ENCODE data around the gene AOAH. TPM values are rescaled to one million over a fixed set of nuclear protein-coding genes. Genes with fewer than 3 reads are reported as not detected.

AOAH gene
- total RNA-seq, 1 donor from 2014 or later = 0.28 TPM

DNA sequence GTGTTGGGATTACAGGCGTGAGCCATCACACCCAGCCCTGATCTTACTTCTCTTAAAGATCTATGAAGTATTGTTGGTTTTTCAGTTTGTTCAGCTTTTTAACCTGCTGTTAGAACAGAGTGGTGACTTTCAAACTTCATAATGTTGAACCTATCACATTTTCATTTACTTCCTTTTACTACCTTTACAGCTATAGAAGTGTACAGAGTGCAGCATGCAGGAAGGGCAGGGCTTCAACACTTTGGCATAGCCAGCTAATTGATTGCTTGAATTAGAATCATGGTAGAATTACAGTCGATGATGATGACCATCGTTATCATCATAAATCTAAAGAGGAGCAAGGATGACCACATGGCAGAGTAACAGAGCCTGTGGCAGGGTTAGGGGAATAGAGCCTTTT, 55.5 kb downstream of the AOAH start:
- H3K27me3 Mint-ChIP-seq (ENCODE audit: unreplicated experiment) = no peaks in the 10 kb centered on the region
- no peak overlapping the region for H3K27ac Mint-ChIP-seq (ENCODE audit: unreplicated experiment)
- H3K36me3 Mint-ChIP-seq (ENCODE audit: low read depth, unreplicated experiment) = no peaks in the 10 kb centered on the region
- TF ChIP-seq, protein P1, sequence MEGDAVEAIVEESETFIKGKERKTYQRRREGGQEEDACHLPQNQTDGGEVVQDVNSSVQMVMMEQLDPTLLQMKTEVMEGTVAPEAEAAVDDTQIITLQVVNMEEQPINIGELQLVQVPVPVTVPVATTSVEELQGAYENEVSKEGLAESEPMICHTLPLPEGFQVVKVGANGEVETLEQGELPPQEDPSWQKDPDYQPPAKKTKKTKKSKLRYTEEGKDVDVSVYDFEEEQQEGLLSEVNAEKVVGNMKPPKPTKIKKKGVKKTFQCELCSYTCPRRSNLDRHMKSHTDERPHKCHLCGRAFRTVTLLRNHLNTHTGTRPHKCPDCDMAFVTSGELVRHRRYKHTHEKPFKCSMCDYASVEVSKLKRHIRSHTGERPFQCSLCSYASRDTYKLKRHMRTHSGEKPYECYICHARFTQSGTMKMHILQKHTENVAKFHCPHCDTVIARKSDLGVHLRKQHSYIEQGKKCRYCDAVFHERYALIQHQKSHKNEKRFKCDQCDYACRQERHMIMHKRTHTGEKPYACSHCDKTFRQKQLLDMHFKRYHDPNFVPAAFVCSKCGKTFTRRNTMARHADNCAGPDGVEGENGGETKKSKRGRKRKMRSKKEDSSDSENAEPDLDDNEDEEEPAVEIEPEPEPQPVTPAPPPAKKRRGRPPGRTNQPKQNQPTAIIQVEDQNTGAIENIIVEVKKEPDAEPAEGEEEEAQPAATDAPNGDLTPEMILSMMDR (IDR thresholded peaks at IDR 0.05; ENCODE audit: unreplicated experiment) = no peak
- no peak for DNase-seq (ENCODE audit: low spot score)
- H3K9me3 Mint-ChIP-seq (ENCODE audit: unreplicated experiment) = no peaks in the 10 kb centered on the region
- H3K4me1 Mint-ChIP-seq (ENCODE audit: unreplicated experiment) = peaks cover 2% of the 10 kb centered on the region
- H3K4me3 Mint-ChIP-seq (ENCODE audit: unreplicated experiment) = no peak overlapping the region

DNA sequence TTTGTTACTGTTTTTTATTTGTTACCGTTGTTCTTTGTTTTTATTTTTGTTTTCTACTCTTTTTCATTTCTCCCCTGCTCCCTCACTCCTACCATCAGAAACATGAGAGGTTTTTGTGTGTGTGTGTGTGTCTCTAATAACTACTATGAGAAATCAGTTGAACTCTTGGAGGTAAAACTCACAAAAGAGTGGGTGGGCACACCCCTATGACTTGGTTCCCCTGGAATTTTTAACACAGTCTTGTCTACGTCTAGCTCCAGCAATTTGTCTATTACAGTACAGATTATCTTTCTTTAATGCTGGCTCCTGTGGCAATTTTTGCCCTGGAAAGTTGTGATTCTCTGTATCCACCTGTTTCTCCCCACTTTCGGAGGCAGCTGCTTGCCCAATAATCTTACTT, 56.2 kb downstream of the AOAH start:
- TF ChIP-seq, protein P1 (IDR thresholded peaks at IDR 0.05; ENCODE audit: unreplicated experiment) = no peak

DNA sequence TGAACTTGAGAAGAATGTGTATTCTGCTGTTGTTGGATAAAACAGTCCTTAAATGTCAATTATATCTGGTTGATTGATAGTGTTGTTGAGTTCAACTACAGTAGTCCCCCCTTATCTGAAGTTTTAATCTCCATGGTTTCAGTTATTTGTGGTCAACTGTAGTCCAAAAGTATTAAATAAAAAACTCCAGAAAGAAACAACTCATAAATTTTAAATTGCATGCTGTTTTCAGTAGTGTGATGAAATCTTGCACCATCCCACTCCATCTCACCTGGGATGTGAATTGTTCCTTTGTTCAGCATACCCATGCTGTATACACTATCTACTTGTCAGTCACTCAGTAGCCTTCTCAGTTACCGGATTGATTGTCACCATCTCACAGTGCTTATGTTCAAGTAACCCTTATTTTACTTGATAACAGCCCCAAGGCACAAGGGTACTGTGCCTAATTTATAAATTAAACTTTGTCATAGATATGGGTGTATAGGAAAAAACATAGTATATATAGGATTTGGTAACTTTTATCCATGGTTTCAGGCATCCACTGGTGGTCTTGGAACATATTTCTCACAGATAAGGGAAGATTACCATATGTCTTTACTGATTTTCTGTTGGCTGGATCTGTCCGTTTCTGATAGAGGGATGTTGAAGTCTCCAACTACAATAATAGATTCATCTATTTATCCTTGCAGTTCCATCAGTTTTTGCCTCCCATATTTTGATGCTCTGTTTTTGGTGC, 57.1 kb downstream of the AOAH start:
- no peaks in the 10 kb centered on the region for H3K27me3 Mint-ChIP-seq (ENCODE audit: unreplicated experiment)
- no peak for DNase-seq (ENCODE audit: low spot score)
- H3K4me1 Mint-ChIP-seq (ENCODE audit: unreplicated experiment) = peaks cover 2% of the 10 kb centered on the region
- no peak overlapping the region for H3K4me3 Mint-ChIP-seq (ENCODE audit: unreplicated experiment)
- H3K27ac Mint-ChIP-seq (ENCODE audit: unreplicated experiment) = no peak overlapping the region
- no peaks in the 10 kb centered on the region for H3K9me3 Mint-ChIP-seq (ENCODE audit: unreplicated experiment)
- H3K36me3 Mint-ChIP-seq (ENCODE audit: low read depth, unreplicated experiment) = no peaks in the 10 kb centered on the region
- TF ChIP-seq, protein P1 (IDR thresholded peaks at IDR 0.05; ENCODE audit: unreplicated experiment) = no peak

More for the DNA sequence above, 56.2 kb downstream of the AOAH start:
- Mint-ChIP-seq H3K9me3 (ENCODE audit: unreplicated experiment) (no peaks in the 10 kb centered on the region), H3K27me3 (ENCODE audit: unreplicated experiment) (no peaks in the 10 kb centered on the region), H3K27ac (ENCODE audit: unreplicated experiment) (no peak overlapping the region), H3K4me3 (ENCODE audit: unreplicated experiment) (no peak overlapping the region), H3K36me3 (ENCODE audit: low read depth, unreplicated experiment) (no peaks in the 10 kb centered on the region), H3K4me1 (ENCODE audit: unreplicated experiment) (peaks cover 2% of the 10 kb centered on the region)
- no peak for DNase-seq (ENCODE audit: low spot score)

DNA sequence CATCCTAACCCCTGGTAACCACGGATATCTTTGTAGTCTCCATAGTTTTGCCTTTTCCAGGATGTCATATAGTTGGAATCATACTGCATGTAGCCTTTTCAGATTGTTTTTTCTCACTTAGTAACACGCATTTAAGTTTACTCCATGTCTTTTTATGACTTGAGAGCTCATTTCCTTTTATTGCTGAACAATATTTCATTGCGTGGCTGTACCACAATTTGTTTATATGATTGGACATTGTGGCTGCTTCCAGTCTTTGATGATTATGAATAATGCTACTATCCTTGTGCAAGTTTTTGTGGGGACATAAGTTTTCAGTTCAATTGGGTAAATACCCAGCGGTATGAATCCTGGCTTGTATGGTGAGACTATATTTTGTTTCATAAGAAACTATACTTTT, 60.8 kb downstream of the AOAH start:
- H3K27me3 Mint-ChIP-seq (ENCODE audit: unreplicated experiment) = no peaks in the 10 kb centered on the region

More for the DNA sequence above, 60.8 kb downstream of the AOAH start:
- DNase-seq (ENCODE audit: low spot score) = no peak
- H3K27ac Mint-ChIP-seq (ENCODE audit: unreplicated experiment) = no peak overlapping the region
- H3K9me3 Mint-ChIP-seq (ENCODE audit: unreplicated experiment) = no peaks in the 10 kb centered on the region
- H3K4me1 Mint-ChIP-seq (ENCODE audit: unreplicated experiment) = peaks cover 28% of the 10 kb centered on the region
- H3K4me3 Mint-ChIP-seq (ENCODE audit: unreplicated experiment) = no peak overlapping the region
- TF ChIP-seq, protein P1 (IDR thresholded peaks at IDR 0.05; ENCODE audit: unreplicated experiment) = no peak
- no peaks in the 10 kb centered on the region for H3K36me3 Mint-ChIP-seq (ENCODE audit: low read depth, unreplicated experiment)

Data from endothelial cell (in vitro differentiated cells).